ELR (cell line): ENCODE data around the gene ZNF281.
"Not testable (repeated sequence)": the region's sequence is repeated elsewhere in the genome, so short reads cannot be mapped to it uniquely, and the experiment has no call there.

Experiments
- DNase-seq: peaks from one replicate; pipeline ENCODE4 v3.0.0-alpha.2; 2015; ENCODE audit warnings: low read depth

Gene ZNF281

DNA sequence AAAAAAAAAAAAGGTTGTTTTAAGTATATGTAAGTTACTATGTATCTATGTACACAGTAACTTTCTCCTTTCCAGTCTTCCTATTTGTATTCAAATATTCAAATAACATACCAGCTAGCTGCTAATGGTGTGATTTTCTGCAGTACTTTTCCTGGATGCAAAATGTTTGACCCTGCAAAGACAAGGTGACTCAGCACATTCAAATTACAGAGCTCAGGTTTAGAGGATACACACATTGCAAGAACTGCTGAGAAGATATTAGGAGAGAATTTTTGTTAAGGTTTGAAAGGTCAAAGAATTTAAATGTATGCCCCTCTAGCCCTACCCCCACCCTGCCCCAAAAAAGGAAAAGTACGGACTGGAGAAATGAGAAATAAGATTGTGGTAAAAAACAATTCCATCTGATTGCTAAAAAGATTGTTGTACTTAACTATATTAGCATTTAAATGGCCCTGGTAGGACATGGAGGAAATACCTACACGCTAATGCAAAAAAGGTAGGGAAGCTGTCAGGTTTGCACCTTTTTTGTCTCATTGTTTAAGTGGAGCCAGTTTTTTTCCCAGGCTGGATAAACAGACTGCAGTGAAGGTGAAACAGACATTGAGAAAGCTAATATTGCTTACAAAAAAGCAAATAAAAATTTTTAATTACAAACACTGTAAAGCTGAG lies 45.6 kb downstream of the ZNF281 start:
- peak; percentile 55 for DNase-seq

DNA sequence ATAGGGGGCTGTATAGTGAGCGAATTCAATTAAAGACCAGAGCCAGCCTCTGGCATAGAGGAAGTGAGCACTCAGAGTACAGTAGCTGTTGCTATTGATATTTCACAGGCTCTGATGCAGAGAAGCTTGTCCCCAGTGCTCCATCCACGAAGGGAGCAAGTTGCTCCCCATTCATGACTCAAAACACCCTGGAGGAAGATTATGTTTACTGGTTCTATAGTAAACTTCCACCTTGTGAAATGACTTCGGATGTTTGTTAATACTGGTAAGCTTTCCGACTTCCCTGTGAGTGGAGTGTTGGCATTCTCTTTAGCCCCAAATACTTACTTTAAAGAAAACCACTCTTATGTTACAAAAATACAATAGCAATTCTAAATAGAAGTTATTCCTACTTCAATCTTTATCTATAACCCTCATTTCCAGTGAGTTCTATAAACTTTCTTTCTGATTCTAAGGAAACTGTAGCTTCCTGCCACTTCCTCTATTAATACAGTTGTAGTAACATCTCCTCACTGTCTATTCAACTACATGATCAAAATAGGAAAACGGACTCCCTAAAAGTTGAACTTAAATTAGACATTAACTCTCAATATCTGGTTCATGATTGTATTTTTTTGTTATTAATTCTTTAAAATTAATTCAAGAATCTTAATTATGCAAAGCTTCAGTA lies 46.4 kb downstream of the ZNF281 start:
- DNase-seq = peak; percentile 62

DNA sequence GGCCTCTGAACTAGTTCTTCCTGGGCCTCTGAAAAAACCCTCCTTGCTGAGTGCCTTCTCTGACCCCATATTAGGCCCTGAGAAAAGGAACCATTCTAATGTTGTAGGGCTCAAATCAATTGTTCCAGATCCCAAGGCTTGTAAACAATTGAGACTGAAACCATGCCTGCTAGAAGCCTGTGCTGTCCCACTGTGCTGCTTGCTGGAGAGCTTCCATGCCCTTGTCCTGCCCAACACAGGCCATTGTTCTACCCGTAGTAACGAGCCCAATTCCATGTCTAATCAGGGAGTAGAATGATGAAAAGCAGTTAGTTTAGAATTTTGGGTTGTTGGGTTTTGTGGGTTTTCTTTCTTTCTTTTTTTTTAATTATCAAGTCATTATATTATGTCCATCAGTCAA lies 47.4 kb downstream of the ZNF281 start:
- DNase-seq = no peak

DNA sequence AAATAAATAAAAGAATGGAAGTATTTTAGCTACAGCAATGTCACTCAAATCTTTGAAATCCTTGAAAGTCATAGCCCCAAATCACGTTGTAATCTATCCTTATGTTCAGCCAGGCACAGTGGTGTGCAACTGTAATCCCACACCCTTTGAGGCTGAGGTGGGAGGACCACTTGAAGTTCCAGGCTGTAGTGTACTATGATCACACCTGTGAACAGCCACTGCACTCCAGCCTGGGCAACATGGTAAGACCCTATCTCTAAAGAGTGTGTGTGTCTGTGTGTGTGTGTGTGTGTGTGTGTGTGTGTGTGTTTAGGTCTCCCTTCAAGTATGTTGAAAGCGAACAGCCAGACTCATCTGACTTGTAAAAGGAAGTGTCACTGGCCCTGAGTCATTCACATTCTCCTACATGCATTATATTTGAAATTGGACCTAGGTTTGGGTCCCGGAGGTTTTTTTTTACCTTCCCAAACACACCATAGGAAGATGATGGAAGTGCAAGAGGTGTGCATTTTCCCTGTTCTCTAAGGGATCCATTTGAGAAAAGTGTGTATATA lies 50.1 kb downstream of the ZNF281 start:
- peak; percentile 75 for DNase-seq

DNA sequence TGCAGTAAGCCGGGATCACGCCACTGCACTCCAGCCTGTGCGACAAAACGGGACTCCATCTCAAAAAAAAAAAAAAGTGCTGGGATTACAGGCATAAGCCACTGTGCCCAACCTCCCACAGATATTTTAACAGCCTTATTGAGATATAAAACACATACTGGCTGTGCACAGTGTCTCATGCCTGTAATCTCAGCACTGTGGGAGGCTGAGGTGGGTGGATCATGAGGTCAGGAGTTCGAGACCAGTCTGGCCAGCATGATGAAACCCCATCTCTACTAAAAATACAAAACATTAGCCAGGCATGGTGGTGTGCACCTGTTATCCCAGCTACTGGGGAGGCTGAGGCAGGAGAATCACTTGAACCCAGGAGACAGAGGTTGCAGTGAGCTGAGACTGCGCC lies 51.9 kb downstream of the ZNF281 start:
- DNase-seq = not testable (repeated sequence)

DNA sequence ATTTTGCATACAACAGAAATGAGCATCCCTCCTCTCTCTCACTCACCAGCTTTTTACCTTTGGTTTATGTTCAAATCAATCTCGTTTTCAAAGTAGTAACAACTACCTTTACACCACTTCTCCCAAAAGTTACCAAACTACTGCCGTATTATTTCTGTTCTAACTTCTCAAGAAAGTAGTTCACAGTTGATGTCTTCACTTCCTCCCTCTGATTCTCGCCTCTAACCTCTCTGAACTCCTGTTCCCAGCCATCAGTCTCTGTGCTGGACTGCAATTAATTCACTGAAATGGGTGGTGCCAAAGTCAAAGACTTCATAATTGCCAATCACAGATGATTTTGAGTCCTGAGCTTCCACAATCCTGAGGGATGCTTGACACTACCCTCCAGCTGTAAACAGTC lies 54.0 kb downstream of the ZNF281 start:
- no peak for DNase-seq
